ENCODE data around the gene LPAR5. TPM values are rescaled to one million over a fixed set of nuclear protein-coding genes. Genes with fewer than 3 reads are reported as not detected.

Gene LPAR5
- total and polyA plus RNA-seq, 4 donors: 0.58 to 2.0 (median 1.1) TPM

- Histone ChIP-seq H3K4me3 (ENCODE audit: low read depth in 1 of 3, low read length in 3 of 3) (no peak overlapping the region), H3K9me3 (ENCODE audit: control insufficient read depth in 4 of 4, low read length in 3 of 4) (no peaks in the 10 kb centered on the region), H3K27ac (ENCODE audit: low read depth in 1 of 2, low read length in 2 of 2) (no peak overlapping the region), H3K4me1 (ENCODE audit: control insufficient read depth in 4 of 4, insufficient read depth in 4 of 4, low read length in 3 of 4) (no peaks in the 10 kb centered on the region), H3K36me3 (ENCODE audit: control insufficient read depth in 4 of 4, insufficient read depth in 3 of 4, low read depth in 1 of 4, low read length in 3 of 4) (peaks cover 20 to 81% (median 55%) of the 10 kb centered on the region in 4 donors), H3K9ac (ENCODE audit: low read depth in 1 of 2, low read length in 2 of 2) (no peak overlapping the region), H3K27me3 (ENCODE audit: control insufficient read depth in 4 of 4, insufficient read depth in 4 of 4, low read length in 3 of 4) (no peaks in the 10 kb centered on the region)
- no peak for TF ChIP-seq ATF3 (IDR thresholded peaks at IDR 0.05)
- TF ChIP-seq, protein P1, sequence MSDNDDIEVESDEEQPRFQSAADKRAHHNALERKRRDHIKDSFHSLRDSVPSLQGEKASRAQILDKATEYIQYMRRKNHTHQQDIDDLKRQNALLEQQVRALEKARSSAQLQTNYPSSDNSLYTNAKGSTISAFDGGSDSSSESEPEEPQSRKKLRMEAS (IDR thresholded peaks at IDR 0.05): no peak
- TF ChIP-seq HNF4A (conservative IDR thresholded peaks at IDR 0.05): no peak
- no peak for TF ChIP-seq SP1 (IDR thresholded peaks at IDR 0.05)
- no peak for TF ChIP-seq RXRA (IDR thresholded peaks at IDR 0.05)
- TF ChIP-seq HNF4G (IDR thresholded peaks at IDR 0.05): no peak
- TF ChIP-seq CTCF (IDR thresholded peaks at IDR 0.05; ENCODE audit: low read depth, low read length, missing input control): no peak
- TF ChIP-seq ZBTB33 (IDR thresholded peaks at IDR 0.05): no peak
- no peak for TF ChIP-seq EGR1 (IDR thresholded peaks at IDR 0.05; ENCODE audit: low read depth in 2 of 2)
- TF ChIP-seq JUND (IDR thresholded peaks at IDR 0.05): no peak
- no peak for TF ChIP-seq FOXA1 (IDR thresholded peaks at IDR 0.05)
- no peak for TF ChIP-seq FOXA2 (IDR thresholded peaks at IDR 0.05)
- TF ChIP-seq, protein P2, sequence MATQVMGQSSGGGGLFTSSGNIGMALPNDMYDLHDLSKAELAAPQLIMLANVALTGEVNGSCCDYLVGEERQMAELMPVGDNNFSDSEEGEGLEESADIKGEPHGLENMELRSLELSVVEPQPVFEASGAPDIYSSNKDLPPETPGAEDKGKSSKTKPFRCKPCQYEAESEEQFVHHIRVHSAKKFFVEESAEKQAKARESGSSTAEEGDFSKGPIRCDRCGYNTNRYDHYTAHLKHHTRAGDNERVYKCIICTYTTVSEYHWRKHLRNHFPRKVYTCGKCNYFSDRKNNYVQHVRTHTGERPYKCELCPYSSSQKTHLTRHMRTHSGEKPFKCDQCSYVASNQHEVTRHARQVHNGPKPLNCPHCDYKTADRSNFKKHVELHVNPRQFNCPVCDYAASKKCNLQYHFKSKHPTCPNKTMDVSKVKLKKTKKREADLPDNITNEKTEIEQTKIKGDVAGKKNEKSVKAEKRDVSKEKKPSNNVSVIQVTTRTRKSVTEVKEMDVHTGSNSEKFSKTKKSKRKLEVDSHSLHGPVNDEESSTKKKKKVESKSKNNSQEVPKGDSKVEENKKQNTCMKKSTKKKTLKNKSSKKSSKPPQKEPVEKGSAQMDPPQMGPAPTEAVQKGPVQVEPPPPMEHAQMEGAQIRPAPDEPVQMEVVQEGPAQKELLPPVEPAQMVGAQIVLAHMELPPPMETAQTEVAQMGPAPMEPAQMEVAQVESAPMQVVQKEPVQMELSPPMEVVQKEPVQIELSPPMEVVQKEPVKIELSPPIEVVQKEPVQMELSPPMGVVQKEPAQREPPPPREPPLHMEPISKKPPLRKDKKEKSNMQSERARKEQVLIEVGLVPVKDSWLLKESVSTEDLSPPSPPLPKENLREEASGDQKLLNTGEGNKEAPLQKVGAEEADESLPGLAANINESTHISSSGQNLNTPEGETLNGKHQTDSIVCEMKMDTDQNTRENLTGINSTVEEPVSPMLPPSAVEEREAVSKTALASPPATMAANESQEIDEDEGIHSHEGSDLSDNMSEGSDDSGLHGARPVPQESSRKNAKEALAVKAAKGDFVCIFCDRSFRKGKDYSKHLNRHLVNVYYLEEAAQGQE (IDR thresholded peaks at IDR 0.05): no peak
- no peak for TF ChIP-seq NR2F2 (IDR thresholded peaks at IDR 0.05)
- 92% methylated on average over 5 of the region's 5 CpGs for WGBS
- no peak for DNase-seq (ENCODE audit: low spot score)
Observed at GRCh38 chr12:6676962-6677361, 41.2 kb upstream of the LPAR5 start.

DNA sequence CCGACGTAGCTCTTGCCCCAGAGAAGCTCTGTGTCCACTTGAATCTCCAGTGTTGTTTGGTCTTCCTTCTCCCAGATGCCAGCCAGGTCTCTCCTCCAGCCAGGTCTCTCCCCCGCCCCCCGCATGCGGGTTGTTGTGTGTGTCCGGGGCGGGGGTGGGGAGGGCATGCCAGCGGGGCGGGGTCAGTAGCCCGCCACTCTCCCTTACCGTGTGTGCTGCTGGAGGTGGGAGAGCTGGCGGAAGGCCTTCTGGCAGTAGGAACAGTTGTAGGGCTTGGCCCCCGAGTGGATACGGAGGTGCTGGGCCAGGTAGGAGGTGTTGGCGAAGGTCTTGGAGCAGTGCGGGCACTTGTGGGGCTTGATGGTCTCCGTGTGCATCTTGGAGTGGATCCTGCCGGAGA lies 36.4 kb upstream of the LPAR5 start:
- no peaks in the 10 kb centered on the region for H3K4me1 ChIP-seq (ENCODE audit: control insufficient read depth in 4 of 4, insufficient read depth in 4 of 4, low read length in 3 of 4)
- H3K9me3 ChIP-seq (ENCODE audit: control insufficient read depth in 4 of 4, low read length in 3 of 4): no peaks in the 10 kb centered on the region
- no peak overlapping the region for H3K9ac ChIP-seq (ENCODE audit: low read depth in 1 of 2, low read length in 2 of 2)
- peaks cover 28 to 92% (median 69%) of the 10 kb centered on the region in 4 donors for H3K36me3 ChIP-seq (ENCODE audit: control insufficient read depth in 4 of 4, insufficient read depth in 3 of 4, low read depth in 1 of 4, low read length in 3 of 4)
- WGBS: 91% methylated on average over 18 of the region's 18 CpGs
- H3K27ac ChIP-seq (ENCODE audit: low read depth in 1 of 2, low read length in 2 of 2): no peak overlapping the region
- H3K4me3 ChIP-seq (ENCODE audit: low read depth in 1 of 3, low read length in 3 of 3): no peak overlapping the region
- DNase-seq (ENCODE audit: low spot score): no peak
- H3K27me3 ChIP-seq (ENCODE audit: control insufficient read depth in 4 of 4, insufficient read depth in 4 of 4, low read length in 3 of 4): no peaks in the 10 kb centered on the region
- TF ChIP-seq CTCF (IDR thresholded peaks at IDR 0.05; ENCODE audit: low read depth, low read length, missing input control) (no peak), YY1 (IDR thresholded peaks at IDR 0.05) (no peak), EGR1 (IDR thresholded peaks at IDR 0.05; ENCODE audit: low read depth in 2 of 2) (no peak), RAD21 (IDR thresholded peaks at IDR 0.05) (no peak), ATF3 (IDR thresholded peaks at IDR 0.05) (no peak), HNF4A (conservative IDR thresholded peaks at IDR 0.05) (no peak), RXRA (IDR thresholded peaks at IDR 0.05) (no peak), FOXA1 (IDR thresholded peaks at IDR 0.05) (no peak), NR2F2 (IDR thresholded peaks at IDR 0.05) (no peak), JUND (IDR thresholded peaks at IDR 0.05) (no peak), SP1 (IDR thresholded peaks at IDR 0.05) (no peak)
- TF ChIP-seq, protein P2 (IDR thresholded peaks at IDR 0.05): no peak
- TF ChIP-seq, protein P1 (IDR thresholded peaks at IDR 0.05): no peak

Measured in liver (tissue), 9 donors.